GM18508 (cell line): Measurements from ENCODE around the gene TCF25.

Source experiments
- ATAC-seq: cut with Tn5 transposase; IDR thresholded peaks from one replicate; pipeline ENCODE4 v1.9.1; 2021; ENCODE audit warnings: moderate number of reproducible peaks; ENCODE audit not compliant: insufficient read depth, unreplicated experiment

Gene TCF25

GRCh38 chr16:89958068-89958467 lies 84.7 kb downstream of the TCF25 start:
- no peak for ATAC-seq

GRCh38 chr16:89958596-89958995 lies 85.2 kb downstream of the TCF25 start:
- ATAC-seq, result no peak

- no peak for ATAC-seq
These were observed 87.6 kb downstream of the TCF25 start for GRCh38 chr16:89960966-89961365.
